GM12878 (cell line): ENCODE results near the gene CPNE4. TPM values are rescaled to one million over a fixed set of nuclear protein-coding genes. Genes with fewer than 3 reads are reported as not detected.

Experiments
- ATAC-seq: fragments of 200-7000 bp; cut with Tn5 transposase; 3 replicates; pipeline ENCODE4 v1.9.1; 2020; ENCODE audit warnings: mild to moderate bottlenecking, moderate library complexity
- BruUV-seq: library from RNA; stranded (reverse); fragments of 400-500 nt; replicated peaks from 2 replicates; lab custom pipeline; 2021; lab: Mats Ljungman, UMichigan
- CTCF ChIA-PET: fragments of 300-600 bp; sonication (Branson Sonifier 250); formaldehyde crosslinking; extraction: SDS; loops from one replicate; lab custom pipeline; 2021; ENCODE audit warnings: inconsistent platforms; lab: Yijun Ruan, JAX
- POLR2A ChIA-PET: fragments of 350-600 bp; formaldehyde crosslinking; extraction: SDS; loops from one replicate; lab custom pipeline; 2021; ENCODE audit warnings: inconsistent platforms; lab: Charles Lee
- RAD21 ChIA-PET: fragments of 300-600 bp; sonication (Branson Sonifier 250); formaldehyde crosslinking; loops from one replicate; lab custom pipeline; 2023; ENCODE audit warnings: antibody characterized with exemption; ENCODE audit not compliant: unreplicated experiment; lab: Charles Lee
- SMC1A ChIA-PET: fragments of 300-600 bp; sonication (Branson Sonifier 250); formaldehyde crosslinking; loops from one replicate; lab custom pipeline; 2023; ENCODE audit not compliant: unreplicated experiment, uncharacterized antibody; lab: Charles Lee
- DNase-seq: peaks from one replicate; pipeline ENCODE4 v3.0.0-alpha.2; 2011; ENCODE audit warnings: low read depth, low spot score
- FAIRE-seq: peaks from 3 replicates; lab custom pipeline; 2011; peaks lifted over from hg19 to GRCh38; lab: Jason Lieb, UNC
- H2AFZ ChIP-seq: 2 replicates; pipeline ENCODE4 v1.6.0; 2011; ENCODE audit warnings: low read depth, low read length, control low read depth; ENCODE audit not compliant: control insufficient read depth
- H3K27ac ChIP-seq: 2 replicates; pipeline ENCODE4 v1.5.1; 2011; ENCODE audit warnings: control low read depth; ENCODE audit not compliant: control insufficient read depth, insufficient read depth
- H3K27me3 ChIP-seq, 2 experiments: replicated peaks in 1 of 2; 2 replicates each; pipeline versions ENCODE4 v1.6.0 to v1.6.1; 2011; ENCODE audit warnings: low read length in 1 of 2; ENCODE audit not compliant: control insufficient read depth in 2 of 2, insufficient read depth in 2 of 2
- H3K36me3 ChIP-seq, 2 experiments: 2 replicates each; pipeline ENCODE4 v1.5.1; 2011; ENCODE audit warnings: low read length in 1 of 2; ENCODE audit not compliant: control insufficient read depth in 2 of 2, insufficient read depth in 2 of 2
- H3K4me1 ChIP-seq: 2 replicates; pipeline ENCODE4 v1.6.1; 2011; ENCODE audit warnings: mild to moderate bottlenecking, low read length, moderate library complexity, mixed read lengths; ENCODE audit not compliant: control insufficient read depth, insufficient read depth
- H3K4me2 ChIP-seq: 2 replicates; pipeline ENCODE4 v1.6.0; 2011; ENCODE audit warnings: control low read depth; ENCODE audit not compliant: control insufficient read depth, insufficient read depth
- H3K4me3 ChIP-seq: fragments of 200-600 bp; sonication (generic); 2 replicates; pipeline ENCODE4 v1.5.1; 2016
- H3K79me2 ChIP-seq: 2 replicates; pipeline ENCODE4 v1.6.0; 2011; ENCODE audit warnings: low read length; ENCODE audit not compliant: control insufficient read depth, insufficient read depth
- H3K9ac ChIP-seq: 2 replicates; pipeline ENCODE4 v1.8.0; 2011; ENCODE audit warnings: low read length, control low read depth, mixed read lengths; ENCODE audit not compliant: control insufficient read depth, insufficient read depth
- H3K9me3 ChIP-seq: replicated peaks from 3 replicates; pipeline ENCODE4 v1.5.1; 2011; ENCODE audit warnings: mild to moderate bottlenecking, low read length; ENCODE audit not compliant: control insufficient read depth, insufficient read depth
- H4K20me1 ChIP-seq: 2 replicates; pipeline ENCODE4 v1.6.0; 2011; ENCODE audit not compliant: control insufficient read depth, insufficient read depth
- BACH1 ChIP-seq: fragments of 450-650 bp; IDR thresholded peaks from 2 replicates; pipeline ENCODE4 v1.6.1; 2017; ENCODE audit warnings: mild to moderate bottlenecking, borderline replicate concordance
- DPF2 ChIP-seq: fragments of 450-650 bp; IDR thresholded peaks from 2 replicates; pipeline ENCODE4 v1.6.1; 2017; ENCODE audit warnings: mild to moderate bottlenecking
- ETV6 ChIP-seq, 2 experiments: fragments of 450-650 bp in 1 of 2; IDR thresholded peaks in 1 of 2; conservative IDR thresholded peaks in 1 of 2; 2 replicates each; pipeline ENCODE4 v1.6.1; 2014; ENCODE audit warnings: antibody characterized with exemption in 1 of 2, borderline replicate concordance in 1 of 2, low read depth in 1 of 2, mild to moderate bottlenecking in 1 of 2, moderate library complexity in 1 of 2
- HDAC6 ChIP-seq: fragments of 200-600 bp; sonication (generic); IDR thresholded peaks from one replicate; pipeline ENCODE4 v1.8.0; 2017; ENCODE audit warnings: antibody characterized with exemption; ENCODE audit not compliant: unreplicated experiment
- IKZF1 ChIP-seq: fragments of 450-650 bp; conservative IDR thresholded peaks from 2 replicates; pipeline ENCODE4 v1.6.1; 2017; ENCODE audit warnings: antibody characterized with exemption, mild to moderate bottlenecking
- IRF4 ChIP-seq: IDR thresholded peaks from 2 replicates; pipeline ENCODE4 v1.6.1; 2011; ENCODE audit warnings: low read depth, low read length
- POLR2A ChIP-seq: IDR thresholded peaks from 2 replicates; pipeline ENCODE4 v1.6.1; 2011; ENCODE audit warnings: low read depth, mild to moderate bottlenecking, low read length
- POLR2AphosphoS5 ChIP-seq: IDR thresholded peaks from 2 replicates; pipeline ENCODE4 v1.6.1; 2011; ENCODE audit warnings: mild to moderate bottlenecking, low read length, inconsistent platforms
- SIX5 ChIP-seq: IDR thresholded peaks from 2 replicates; pipeline ENCODE4 v1.6.1; 2011; ENCODE audit warnings: mild to moderate bottlenecking, low read depth, low read length, moderate library complexity; ENCODE audit not compliant: severe bottlenecking
- in situ Hi-C: fragments of 300-500 bp; cut with MboI; formaldehyde crosslinking; loops from 9 replicates; pipeline ENCODE4 v1.14.3; 2018; ENCODE audit warnings: mixed read lengths
- intact Hi-C: fragments of 100-400 bp; cut with micrococcal nuclease; formaldehyde crosslinking; loops from one replicate; pipeline ENCODE4 v1.14.2; 2022; ENCODE audit not compliant: unreplicated experiment
- polyA plus RNA-seq, 11 experiments: library from polyadenylated mRNA; depleted of rRNA in 4 of 11; unstranded in 6 of 11; stranded (reverse) in 5 of 11; fragments of >200 nt; fragmentation: Nextera tagmentation in 4 of 11; fragmentation: Illumina TruSeq in 1 of 11; extraction: Ambion mirVana in 4 of 11; extraction: Trizol in 1 of 11; gene quantifications; 1 replicate in 1 of 11; 2 replicates in 10 of 11; pipeline versions ENCODE4 v1.2.1 to v1.2.3, GENCODE V29; 2011 to 2016; ENCODE audit warnings: inconsistent platforms in 2 of 11, missing spikeins in 2 of 11, low read depth in 1 of 11
- total RNA-seq, 4 experiments: library from RNA; depleted of rRNA in 3 of 4; stranded (reverse); fragments of >200 nt in 3 of 4; fragmentation: Illumina TruSeq in 1 of 4; extraction: Trizol in 1 of 4; gene quantifications; 2 replicates each; pipeline versions ENCODE4 v1.2.1 to v1.2.3, GENCODE V29; 2013 to 2021
- TF ChIP-seq, protein P1 (sequence below): fragments of 450-650 bp; IDR thresholded peaks from 2 replicates; pipeline ENCODE4 v1.6.1; 2017; ENCODE audit warnings: mild to moderate bottlenecking, moderate library complexity
- TF ChIP-seq, protein P2 (sequence below): fragments of 450-650 bp; formaldehyde crosslinking; IDR thresholded peaks from 2 replicates; pipeline ENCODE4 v1.4.0; 2022; ENCODE audit warnings: mild to moderate bottlenecking, moderate library complexity

Gene CPNE4
- total and polyA plus RNA-seq, 10 of the 15 experiments (the other 5 are each of a cell fraction or from before 2014, with no cell fraction given) = 0.17 to 1.9 (median 0.48) TPM; not detected in 1

GRCh38 chr3:131610174-131610573, 424.6 kb downstream of the CPNE4 start (continued):
- TF ChIP-seq, protein P1, sequence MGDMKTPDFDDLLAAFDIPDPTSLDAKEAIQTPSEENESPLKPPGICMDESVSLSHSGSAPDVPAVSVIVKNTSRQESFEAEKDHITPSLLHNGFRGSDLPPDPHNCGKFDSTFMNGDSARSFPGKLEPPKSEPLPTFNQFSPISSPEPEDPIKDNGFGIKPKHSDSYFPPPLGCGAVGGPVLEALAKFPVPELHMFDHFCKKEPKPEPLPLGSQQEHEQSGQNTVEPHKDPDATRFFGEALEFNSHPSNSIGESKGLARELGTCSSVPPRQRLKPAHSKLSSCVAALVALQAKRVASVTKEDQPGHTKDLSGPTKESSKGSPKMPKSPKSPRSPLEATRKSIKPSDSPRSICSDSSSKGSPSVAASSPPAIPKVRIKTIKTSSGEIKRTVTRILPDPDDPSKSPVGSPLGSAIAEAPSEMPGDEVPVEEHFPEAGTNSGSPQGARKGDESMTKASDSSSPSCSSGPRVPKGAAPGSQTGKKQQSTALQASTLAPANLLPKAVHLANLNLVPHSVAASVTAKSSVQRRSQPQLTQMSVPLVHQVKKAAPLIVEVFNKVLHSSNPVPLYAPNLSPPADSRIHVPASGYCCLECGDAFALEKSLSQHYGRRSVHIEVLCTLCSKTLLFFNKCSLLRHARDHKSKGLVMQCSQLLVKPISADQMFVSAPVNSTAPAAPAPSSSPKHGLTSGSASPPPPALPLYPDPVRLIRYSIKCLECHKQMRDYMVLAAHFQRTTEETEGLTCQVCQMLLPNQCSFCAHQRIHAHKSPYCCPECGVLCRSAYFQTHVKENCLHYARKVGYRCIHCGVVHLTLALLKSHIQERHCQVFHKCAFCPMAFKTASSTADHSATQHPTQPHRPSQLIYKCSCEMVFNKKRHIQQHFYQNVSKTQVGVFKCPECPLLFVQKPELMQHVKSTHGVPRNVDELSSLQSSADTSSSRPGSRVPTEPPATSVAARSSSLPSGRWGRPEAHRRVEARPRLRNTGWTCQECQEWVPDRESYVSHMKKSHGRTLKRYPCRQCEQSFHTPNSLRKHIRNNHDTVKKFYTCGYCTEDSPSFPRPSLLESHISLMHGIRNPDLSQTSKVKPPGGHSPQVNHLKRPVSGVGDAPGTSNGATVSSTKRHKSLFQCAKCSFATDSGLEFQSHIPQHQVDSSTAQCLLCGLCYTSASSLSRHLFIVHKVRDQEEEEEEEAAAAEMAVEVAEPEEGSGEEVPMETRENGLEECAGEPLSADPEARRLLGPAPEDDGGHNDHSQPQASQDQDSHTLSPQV = no peak
- TF ChIP-seq ETV6 (conservative IDR thresholded peaks at IDR 0.05 in 1 of 2, IDR thresholded peaks at IDR 0.05 in 1 of 2; ENCODE audit: borderline replicate concordance in 1 of 2, low read depth in 1 of 2) (no peak), IKZF1 (no peak)
- TF ChIP-seq, all 136 proteins: peak for 0

- in situ Hi-C loops (no loop called here), intact Hi-C loops (no loop called here)
- Histone ChIP-seq H3K9ac (no peak overlapping the region), H2AFZ (no peak overlapping the region), H3K79me2 (no peaks in the 10 kb centered on the region), H3K27ac (no peak overlapping the region), H3K4me3 (no peak overlapping the region), H3K4me2 (no peak overlapping the region), H3K4me1 (no peaks in the 10 kb centered on the region), H4K20me1 (no peaks in the 10 kb centered on the region), H3K36me3 (no peaks in the 10 kb centered on the region; a peak in 1 of 4 replicates), H3K9me3 (no peaks in the 10 kb centered on the region), H3K27me3 (no peaks in the 10 kb centered on the region)
- ChIA-PET CTCF (interaction anchor here (1.0 kb wide), 1 partner anchor 15 kb away, joined by 3 read pairs; no protein-coding TSS in a partner anchor), RAD21 (interaction anchor here (1.5 kb wide), 1 partner anchor 55 kb away, joined by 3 read pairs; no protein-coding TSS in a partner anchor), SMC1A (interaction anchor here (1.2 kb wide), 2 partner anchors 29 to 50 kb away, joined by 4 read pairs; no protein-coding TSS in a partner anchor), POLR2A (interaction anchor here (0.6 kb wide), 1 partner anchor 63 kb away, joined by 3 read pairs; no protein-coding TSS in a partner anchor)
- TF ChIP-seq BACH1 (no peak), SIX5 (no peak), DPF2 (no peak), HDAC6 (no peak), IRF4 (no peak), POLR2AphosphoS5 (no peak), POLR2A (no peak)
- TF ChIP-seq, protein P2, sequence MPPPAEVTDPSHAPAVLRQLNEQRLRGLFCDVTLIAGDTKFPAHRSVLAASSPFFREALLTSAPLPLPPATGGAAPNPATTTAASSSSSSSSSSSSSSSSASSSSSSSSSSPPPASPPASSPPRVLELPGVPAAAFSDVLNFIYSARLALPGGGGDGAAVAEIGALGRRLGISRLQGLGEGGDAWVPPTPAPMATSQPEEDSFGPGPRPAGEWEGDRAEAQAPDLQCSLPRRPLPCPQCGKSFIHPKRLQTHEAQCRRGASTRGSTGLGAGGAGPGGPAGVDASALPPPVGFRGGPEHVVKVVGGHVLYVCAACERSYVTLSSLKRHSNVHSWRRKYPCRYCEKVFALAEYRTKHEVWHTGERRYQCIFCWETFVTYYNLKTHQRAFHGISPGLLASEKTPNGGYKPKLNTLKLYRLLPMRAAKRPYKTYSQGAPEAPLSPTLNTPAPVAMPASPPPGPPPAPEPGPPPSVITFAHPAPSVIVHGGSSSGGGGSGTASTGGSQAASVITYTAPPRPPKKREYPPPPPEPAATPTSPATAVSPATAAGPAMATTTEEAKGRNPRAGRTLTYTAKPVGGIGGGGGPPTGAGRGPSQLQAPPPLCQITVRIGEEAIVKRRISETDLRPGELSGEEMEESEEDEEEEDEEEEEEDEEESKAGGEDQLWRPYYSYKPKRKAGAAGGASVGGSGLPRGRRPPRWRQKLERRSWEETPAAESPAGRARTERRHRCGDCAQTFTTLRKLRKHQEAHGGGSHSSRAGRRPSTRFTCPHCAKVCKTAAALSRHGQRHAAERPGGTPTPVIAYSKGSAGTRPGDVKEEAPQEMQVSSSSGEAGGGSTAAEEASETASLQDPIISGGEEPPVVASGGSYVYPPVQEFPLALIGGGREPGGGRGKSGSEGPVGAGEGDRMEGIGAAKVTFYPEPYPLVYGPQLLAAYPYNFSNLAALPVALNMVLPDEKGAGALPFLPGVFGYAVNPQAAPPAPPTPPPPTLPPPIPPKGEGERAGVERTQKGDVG (CRISPR knock-in tag) = no peak
- FAIRE-seq = no peak
- no peak for DNase-seq
- ATAC-seq = no peak
- BruUV-seq = no TSS peak
Measured at GRCh38 chr3:131608741-131609140, 426.1 kb downstream of the CPNE4 start.
